Muscle of leg (tissue), 11 donors: Measurements from ENCODE around the gene ARHGAP9. TPM values are rescaled to one million over a fixed set of nuclear protein-coding genes. Genes with fewer than 3 reads are reported as not detected.

Source experiments
- DNase-seq: peaks from one replicate; pipeline ENCODE4 v3.0.0; 2013
- H3K27ac ChIP-seq: one replicate; pipeline ENCODE4 v1.5.1; 2013; ENCODE audit warnings: mild to moderate bottlenecking, low read length, control low read depth
- H3K27me3 ChIP-seq: one replicate; pipeline ENCODE4 v1.6.1; 2013; ENCODE audit warnings: low read length; ENCODE audit not compliant: control insufficient read depth, insufficient read depth
- H3K36me3 ChIP-seq: one replicate; pipeline ENCODE4 v1.6.1; 2013; ENCODE audit warnings: low read length; ENCODE audit not compliant: control insufficient read depth, insufficient read depth
- H3K4me1 ChIP-seq: one replicate; pipeline ENCODE4 v1.6.1; 2013; ENCODE audit warnings: low read length; ENCODE audit not compliant: control insufficient read depth, insufficient read depth
- H3K4me3 ChIP-seq: one replicate; pipeline ENCODE4 v1.5.1; 2013; ENCODE audit warnings: low read length, control low read depth
- H3K9me3 ChIP-seq: replicated peaks from 2 replicates; pipeline ENCODE4 v1.6.1; 2013; ENCODE audit warnings: low read depth, low read length; ENCODE audit not compliant: control insufficient read depth
- WGBS: methylation state at CpG from one replicate; pipeline ENCODE4 v1.1.5; 2013; ENCODE audit warnings: missing lambda C conversion rate; ENCODE audit not compliant: insufficient coverage; 5-methylcytosine and 5-hydroxymethylcytosine counted together
- polyA plus RNA-seq, 8 donors: library from polyadenylated mRNA; unstranded; fragments of 120-200 nt; gene quantifications; one replicate each; pipeline versions ENCODE4 v1.2.1 to v1.2.3, GENCODE V29; 2013; ENCODE audit warnings: inconsistent platforms in 1 of 8, low replicate concordance in 1 of 8; ENCODE audit not compliant: insufficient read length in 8 of 8, insufficient read depth in 1 of 8
- total RNA-seq: library from RNA; stranded (reverse); fragments of 120-200 nt; gene quantifications from one replicate; pipeline ENCODE4 v1.2.4, GENCODE V29; 2013

ARHGAP9 gene
- total and polyA plus RNA-seq, 9 donors, result 3.6 to 6.9 (median 5.3) TPM

DNA sequence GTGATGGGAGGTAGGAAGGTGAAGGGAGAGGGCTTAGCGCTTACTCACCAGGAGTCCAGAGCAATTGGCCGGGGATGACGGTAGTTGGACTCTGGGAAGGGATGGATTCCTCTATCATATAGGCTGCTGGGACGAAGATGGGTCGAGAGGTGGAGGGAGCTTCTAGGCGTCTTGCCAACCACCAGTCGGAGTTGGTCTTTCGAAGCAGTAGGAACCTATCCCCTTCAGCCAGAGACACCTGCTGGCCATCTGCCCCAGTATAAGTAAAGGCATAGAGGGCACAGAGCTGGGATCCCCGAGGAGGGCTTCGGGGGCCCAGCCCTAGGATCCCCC, 657 bp downstream of the ARHGAP9 start:
- no peaks in the 10 kb centered on the region for H3K36me3 ChIP-seq
- no peak overlapping the region for H3K4me3 ChIP-seq
- H3K9me3 ChIP-seq, result no peaks in the 10 kb centered on the region
- 80% methylated on average over 5 of the region's 10 CpGs for WGBS
- peaks cover 62% of the 10 kb centered on the region for H3K27me3 ChIP-seq
- DNase-seq, result no peak
- H3K27ac ChIP-seq, result no peak overlapping the region
- H3K4me1 ChIP-seq, result peaks cover 16% of the 10 kb centered on the region

DNA sequence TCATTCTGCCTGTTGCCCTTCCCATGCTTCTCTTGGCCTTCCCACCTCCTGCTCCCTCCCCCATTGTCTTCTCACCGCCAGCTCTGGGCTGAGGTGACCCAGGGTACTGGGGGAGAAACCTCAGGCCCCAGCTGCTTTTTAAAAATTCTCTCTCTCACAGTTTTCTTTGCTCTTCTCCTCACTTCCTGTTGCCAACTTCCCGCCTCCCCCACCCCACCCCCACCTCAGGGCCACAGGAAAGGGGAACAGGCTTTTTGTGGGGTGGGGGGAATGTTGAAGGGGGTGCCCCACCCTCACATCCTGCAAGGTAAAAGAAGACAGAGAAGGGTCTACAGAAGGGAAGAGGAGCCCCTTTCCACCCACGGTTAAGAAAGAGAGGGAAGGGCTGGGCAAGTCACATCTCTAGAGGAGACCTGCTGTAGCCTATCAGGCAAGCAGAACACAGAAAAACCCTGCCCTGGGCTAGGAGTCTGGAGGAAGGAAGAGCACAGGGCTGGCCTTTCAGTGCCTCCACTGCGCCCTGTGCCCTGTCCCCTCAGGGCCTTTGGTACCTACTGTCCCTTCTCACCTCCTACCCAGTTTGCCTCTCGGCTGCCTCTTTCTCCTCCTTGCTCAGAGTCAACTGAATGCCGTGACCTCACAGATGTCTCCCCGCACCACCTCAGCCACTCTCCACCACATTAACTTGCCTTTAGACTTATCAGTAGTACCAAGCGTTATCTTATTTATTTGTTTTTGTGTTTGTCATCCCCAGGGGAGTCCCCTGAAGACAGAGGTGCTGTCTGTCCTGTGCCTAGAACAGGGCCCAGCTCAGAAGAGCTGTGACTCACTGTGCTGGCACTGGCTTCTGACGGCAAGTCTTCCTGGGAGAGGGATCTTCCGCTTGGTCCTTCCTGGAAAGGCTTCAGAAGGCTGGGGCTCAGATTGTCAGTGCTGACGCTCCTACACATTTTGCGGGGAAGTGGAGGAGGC, 1.7 kb downstream of the ARHGAP9 start:
- WGBS, result 80% methylated on average over 7 of the region's 12 CpGs
- Histone ChIP-seq H3K4me1 (peaks cover 16% of the 10 kb centered on the region), H3K27ac (peak overlapping the region; percentile 29), H3K9me3 (no peaks in the 10 kb centered on the region), H3K27me3 (peaks cover 70% of the 10 kb centered on the region), H3K4me3 (peak overlapping the region; percentile 31), H3K36me3 (no peaks in the 10 kb centered on the region)
- DNase-seq, result no peak

DNA sequence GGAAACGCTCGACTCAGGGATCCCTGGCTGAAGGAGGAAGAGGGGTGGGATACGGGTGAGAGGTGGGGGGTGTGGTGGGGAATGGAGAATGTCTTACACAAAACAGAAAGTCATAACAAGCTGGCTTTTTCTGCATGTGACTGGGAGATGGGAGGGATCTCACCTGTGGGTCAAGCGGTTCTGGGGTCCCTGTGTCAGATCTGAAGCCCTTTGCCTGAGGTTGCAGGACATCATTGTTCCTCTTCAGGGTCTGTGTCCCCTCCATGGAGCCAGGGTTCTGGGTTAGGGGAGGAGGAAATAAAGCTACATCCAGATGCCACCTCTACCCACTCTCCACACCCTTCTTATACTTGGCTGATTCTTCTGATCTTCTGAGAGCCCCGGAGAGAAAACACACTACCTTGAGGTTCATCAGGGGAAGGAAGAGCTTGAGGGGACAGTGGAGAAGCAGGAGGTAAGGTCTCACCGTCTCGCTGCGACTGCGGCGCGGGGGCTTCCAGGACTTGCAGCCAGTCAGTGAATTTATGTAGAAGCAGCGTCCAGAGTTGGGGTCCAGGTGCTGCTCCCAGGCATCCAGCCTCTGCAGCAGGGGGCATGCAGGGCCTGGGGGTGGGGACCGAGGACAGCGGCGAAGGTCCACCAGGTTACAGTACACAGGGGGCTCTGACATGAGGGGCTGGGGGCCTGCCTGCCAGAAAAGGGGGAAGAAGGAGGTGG, 2.5 kb downstream of the ARHGAP9 start:
- DNase-seq, result no peak

DNA sequence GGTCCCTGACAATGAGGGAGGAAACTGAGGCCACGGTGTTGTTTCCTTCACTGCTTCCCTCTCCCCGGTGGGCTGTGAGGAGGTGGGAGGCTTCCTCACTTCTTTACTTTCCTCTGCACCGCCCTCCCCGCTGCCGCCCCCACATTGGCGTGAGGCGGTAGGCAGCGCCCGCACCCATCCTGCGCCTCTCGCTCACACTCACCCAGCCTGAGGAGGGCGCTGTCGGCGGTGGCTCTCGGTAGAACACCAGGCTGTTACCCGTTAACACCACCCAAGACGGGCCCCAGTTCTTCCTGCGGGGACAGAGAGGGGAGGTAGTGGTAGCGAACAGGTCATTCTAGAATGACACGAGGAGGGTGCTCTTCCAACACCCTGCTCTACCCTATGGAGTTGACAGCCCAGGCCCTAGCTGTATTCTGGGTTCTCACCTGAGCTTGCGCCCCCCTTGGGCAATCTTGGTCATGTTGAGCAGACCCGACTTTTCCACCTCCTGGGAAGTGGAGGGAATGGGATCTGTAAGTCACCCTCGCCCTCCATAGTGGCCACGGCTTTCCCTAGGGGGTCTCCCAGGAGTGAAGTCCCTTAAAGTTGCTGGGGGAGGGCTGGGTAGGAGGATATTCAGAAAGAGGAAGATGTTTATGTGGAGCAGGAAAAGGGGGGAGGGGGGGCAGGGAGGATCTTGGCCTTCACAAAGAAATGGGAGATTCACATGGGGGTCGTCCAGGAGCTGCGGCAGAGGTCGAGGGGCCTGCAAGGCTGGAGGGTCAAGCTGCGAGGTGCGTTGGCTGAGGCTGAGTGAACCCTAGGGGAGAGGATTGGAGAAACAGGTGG, 3.3 kb downstream of the ARHGAP9 start:
- Histone ChIP-seq H3K4me3 (peak overlapping the region; percentile 31), H3K27ac (no peak overlapping the region), H3K9me3 (no peaks in the 10 kb centered on the region), H3K27me3 (peaks cover 76% of the 10 kb centered on the region), H3K4me1 (peaks cover 16% of the 10 kb centered on the region), H3K36me3 (no peaks in the 10 kb centered on the region)
- no peak for DNase-seq
- 34% methylated on average over 9 of the region's 29 CpGs for WGBS

More for the DNA sequence above, 2.5 kb downstream of the ARHGAP9 start:
- Histone ChIP-seq H3K4me3 (peak overlapping the region; percentile 31), H3K4me1 (peaks cover 16% of the 10 kb centered on the region), H3K27me3 (peaks cover 76% of the 10 kb centered on the region), H3K36me3 (no peaks in the 10 kb centered on the region), H3K27ac (no peak overlapping the region), H3K9me3 (no peaks in the 10 kb centered on the region)
- whole genome bisulfite sequencing, result 63% methylated on average over 12 of the region's 15 CpGs

DNA sequence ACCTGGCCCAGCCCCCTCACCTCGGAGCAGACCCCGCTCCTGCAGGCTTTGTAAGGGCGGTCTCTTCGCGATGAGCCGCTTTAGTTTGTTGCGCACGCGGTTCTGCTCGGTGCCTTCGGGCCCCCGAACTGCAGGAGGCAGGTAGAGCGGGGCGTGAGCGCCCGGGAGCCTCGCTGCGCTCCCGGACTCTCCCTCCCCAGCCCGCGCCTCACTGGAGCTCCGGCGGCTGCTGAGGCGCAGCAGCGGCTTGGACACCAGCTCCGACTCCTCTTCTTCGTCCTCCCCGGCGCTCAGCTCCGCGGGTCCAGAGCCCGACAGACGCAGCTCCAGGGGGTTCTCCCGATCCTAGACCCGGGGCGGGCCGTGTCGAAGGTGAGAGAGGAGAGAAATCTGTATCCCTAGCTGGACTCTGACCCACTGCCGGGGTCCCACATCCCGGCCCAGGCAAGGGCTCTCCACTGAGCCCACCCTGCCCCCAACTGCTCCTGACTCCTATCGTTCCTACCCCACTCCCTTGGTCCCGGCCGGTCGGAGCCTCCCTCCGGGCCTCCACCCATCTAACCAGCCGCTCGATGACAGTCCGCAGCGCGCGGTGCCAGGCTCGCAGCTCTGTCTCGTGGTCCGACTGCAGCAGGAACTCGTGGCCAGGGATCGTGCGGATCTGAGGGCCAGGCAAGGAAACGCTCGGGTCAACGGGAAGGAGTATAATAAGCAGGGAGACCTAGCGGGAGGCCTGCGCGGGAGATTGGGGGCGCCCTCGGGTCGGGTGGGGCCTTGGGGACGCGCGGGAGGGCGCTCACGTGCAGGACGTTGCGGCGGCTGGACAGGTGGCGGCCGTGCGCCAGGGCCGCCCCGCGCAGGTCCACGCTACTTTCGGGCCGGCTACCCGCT, 4.2 kb downstream of the ARHGAP9 start:
- Histone ChIP-seq H3K4me3 (peak overlapping the region; percentile 19), H3K36me3 (peaks cover 7% of the 10 kb centered on the region), H3K27me3 (peaks cover 73% of the 10 kb centered on the region), H3K4me1 (peaks cover 16% of the 10 kb centered on the region), H3K27ac (no peak overlapping the region), H3K9me3 (no peaks in the 10 kb centered on the region)
- WGBS, result 4% methylated on average over 61 of the region's 84 CpGs
- no peak for DNase-seq

DNA sequence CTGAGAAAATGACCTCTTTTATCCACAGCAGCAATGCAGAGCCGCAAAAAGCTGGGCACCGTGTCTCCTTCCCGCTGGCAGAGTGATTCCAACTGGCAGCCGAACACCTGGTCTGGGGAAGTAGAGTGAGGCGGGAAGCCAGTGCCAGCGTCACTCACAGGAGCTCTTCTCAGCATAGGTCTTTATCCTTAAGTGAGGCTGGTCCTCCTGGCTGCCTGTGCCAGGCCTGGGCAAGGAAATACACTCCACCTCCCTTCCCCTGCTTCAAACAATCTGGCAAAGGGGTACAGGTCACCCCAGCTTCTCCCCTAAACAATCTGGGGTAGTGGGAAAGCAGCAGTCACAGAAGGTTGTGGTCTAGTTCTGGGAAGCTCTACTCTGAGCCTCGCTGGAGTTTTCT, 4.8 kb downstream of the ARHGAP9 start:
- peaks cover 7% of the 10 kb centered on the region for H3K36me3 ChIP-seq
- H3K27ac ChIP-seq, result no peak overlapping the region
- peaks cover 72% of the 10 kb centered on the region for H3K27me3 ChIP-seq
- WGBS, result 40% methylated on average over 2 of the region's 7 CpGs
- no peaks in the 10 kb centered on the region for H3K9me3 ChIP-seq
- H3K4me1 ChIP-seq, result peaks cover 16% of the 10 kb centered on the region
- DNase-seq, result no peak
- H3K4me3 ChIP-seq, result no peak overlapping the region

DNA sequence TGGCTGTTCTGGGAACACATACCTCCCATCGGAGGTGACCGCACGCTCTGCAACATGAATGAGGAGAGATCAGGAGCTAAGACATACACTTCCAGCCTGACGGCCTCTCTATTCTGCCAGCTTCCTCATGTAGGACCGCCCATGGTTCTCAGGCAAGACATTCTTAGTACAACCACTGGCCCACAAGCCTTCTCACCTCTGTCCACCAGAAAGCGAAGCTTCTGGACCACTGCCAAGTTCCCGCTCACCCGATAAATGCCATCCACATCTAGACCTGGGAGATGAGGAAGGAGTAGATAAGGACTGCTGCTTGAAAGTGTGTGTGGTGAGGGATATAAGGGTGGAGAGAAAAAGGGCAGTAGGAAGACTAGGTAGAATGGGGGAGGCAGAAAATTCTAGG, 5.2 kb downstream of the ARHGAP9 start:
- DNase-seq, result no peak
- H3K27ac ChIP-seq, result no peak overlapping the region
- peaks cover 70% of the 10 kb centered on the region for H3K27me3 ChIP-seq
- WGBS, result 81% methylated on average over 5 of the region's 8 CpGs
- H3K36me3 ChIP-seq, result peaks cover 10% of the 10 kb centered on the region
- H3K9me3 ChIP-seq, result no peaks in the 10 kb centered on the region
- H3K4me1 ChIP-seq, result peaks cover 16% of the 10 kb centered on the region
- no peak overlapping the region for H3K4me3 ChIP-seq

DNA sequence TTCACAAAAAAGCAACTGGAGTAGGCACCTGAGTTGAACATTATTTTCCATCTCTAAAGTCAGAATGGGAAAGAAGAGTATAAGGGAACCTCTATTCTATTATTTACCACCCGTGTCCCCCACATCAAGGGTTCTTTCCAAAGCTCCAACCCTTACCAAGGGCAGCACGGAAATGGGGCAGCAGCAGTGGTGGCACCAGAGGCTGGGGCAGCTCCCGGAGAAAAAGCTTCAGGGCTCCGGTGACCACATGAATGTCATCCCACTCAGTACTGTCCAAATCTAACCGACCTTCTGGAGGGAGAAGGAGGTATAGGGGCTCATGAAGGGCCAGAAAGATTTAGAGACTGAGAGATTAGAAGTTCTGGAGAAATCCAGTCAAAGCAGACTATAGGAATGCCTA, 5.8 kb downstream of the ARHGAP9 start:
- peaks cover 67% of the 10 kb centered on the region for H3K27me3 ChIP-seq
- DNase-seq, result no peak
- no CpG with 5 or more reads among the region's 5 CpGs for WGBS
- peaks cover 16% of the 10 kb centered on the region for H3K4me1 ChIP-seq
- peaks cover 14% of the 10 kb centered on the region for H3K36me3 ChIP-seq
- H3K9me3 ChIP-seq, result no peaks in the 10 kb centered on the region
- H3K27ac ChIP-seq, result no peak overlapping the region
- H3K4me3 ChIP-seq, result no peak overlapping the region

DNA sequence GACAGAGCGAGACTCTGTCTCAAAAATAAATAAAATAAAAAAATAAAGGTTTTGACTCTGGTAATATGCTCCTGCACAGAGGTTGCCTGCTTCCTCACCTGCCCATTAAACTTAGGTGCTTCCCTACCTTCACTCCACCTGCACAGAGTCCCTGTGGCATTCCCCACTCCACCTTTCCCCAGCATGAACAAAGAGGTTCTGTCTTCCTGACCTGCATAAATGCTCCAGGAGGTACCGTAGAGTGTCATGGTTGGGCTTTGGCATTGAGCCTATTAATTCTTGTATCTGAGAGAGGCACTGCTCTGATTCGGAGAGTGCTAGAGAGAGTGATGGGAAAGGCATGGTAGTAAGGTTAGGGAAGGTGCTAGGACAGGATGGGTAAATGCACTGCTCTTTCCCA, 6.3 kb downstream of the ARHGAP9 start:
- peaks cover 64% of the 10 kb centered on the region for H3K27me3 ChIP-seq
- H3K4me3 ChIP-seq, result no peak overlapping the region
- no peak overlapping the region for H3K27ac ChIP-seq
- peaks cover 16% of the 10 kb centered on the region for H3K4me1 ChIP-seq
- WGBS, result 40% methylated on average over 1 of the region's 3 CpGs
- H3K9me3 ChIP-seq, result no peaks in the 10 kb centered on the region
- peaks cover 15% of the 10 kb centered on the region for H3K36me3 ChIP-seq
- no peak for DNase-seq
